HUES64 (cell line): ENCODE data around the gene RAMAC.
"Not testable (repeated sequence)": the region's sequence is repeated elsewhere in the genome, so short reads cannot be mapped to it uniquely, and the experiment has no call there.

Experiments
- H3K27ac ChIP-seq: 2 replicates; pipeline ENCODE4 v1.7.0; 2013; ENCODE audit warnings: low read depth, low read length, inconsistent platforms
- H3K27me3 ChIP-seq: 2 replicates; pipeline ENCODE4 v1.6.1; 2013; ENCODE audit warnings: mild to moderate bottlenecking, low read length; ENCODE audit not compliant: insufficient read depth
- H3K36me3 ChIP-seq: 2 replicates; pipeline ENCODE4 v1.6.1; 2013; ENCODE audit warnings: mild to moderate bottlenecking, low read length; ENCODE audit not compliant: insufficient read depth
- H3K4me1 ChIP-seq: 2 replicates; pipeline ENCODE4 v1.6.1; 2013; ENCODE audit warnings: mild to moderate bottlenecking, low read length, moderate library complexity; ENCODE audit not compliant: insufficient read depth
- H3K4me3 ChIP-seq: 2 replicates; pipeline ENCODE4 v1.5.1; 2013; ENCODE audit warnings: mild to moderate bottlenecking, low read length, moderate library complexity
- H3K9ac ChIP-seq: 2 replicates; pipeline ENCODE4 v1.6.1; 2013; ENCODE audit warnings: mild to moderate bottlenecking, low read depth, low read length
- H3K9me3 ChIP-seq: 2 replicates; pipeline ENCODE4 v1.6.1; 2013; ENCODE audit warnings: low read depth, low read length; ENCODE audit not compliant: insufficient read depth
- WGBS: fragments of 150-250, 120-280 bp; methylation state at CpG from one replicate; pipeline ENCODE4 v1.1.7; 2013; ENCODE audit warnings: missing lambda C conversion rate; 5-methylcytosine and 5-hydroxymethylcytosine counted together

The RAMAC gene

GRCh38 chr15:83015361-83015760 is 29.4 kb downstream of the RAMAC start:
- peaks cover 38% of the 10 kb centered on the region for H3K36me3 ChIP-seq
- 96% methylated on average over 4 of the region's 4 CpGs for WGBS
- H3K4me1 ChIP-seq = peaks cover 13% of the 10 kb centered on the region

GRCh38 chr15:83016906-83017305 is 30.9 kb downstream of the RAMAC start:
- Histone ChIP-seq H3K27me3 (no peaks in the 10 kb centered on the region), H3K9me3 (no peaks in the 10 kb centered on the region), H3K9ac (no peak overlapping the region), H3K27ac (no peak overlapping the region), H3K4me1 (peaks cover 7% of the 10 kb centered on the region; the same call in 1 of the 2 replicates), H3K4me3 (no peak overlapping the region), H3K36me3 (peaks cover 51% of the 10 kb centered on the region)
- WGBS = 98% methylated on average over 4 of the region's 5 CpGs

More at GRCh38 chr15:83015361-83015760, 29.4 kb downstream of the RAMAC start:
- no peaks in the 10 kb centered on the region for H3K27me3 ChIP-seq
- no peak overlapping the region for H3K4me3 ChIP-seq
- no peak overlapping the region for H3K27ac ChIP-seq
- H3K9ac ChIP-seq = no peak overlapping the region
- no peaks in the 10 kb centered on the region for H3K9me3 ChIP-seq

GRCh38 chr15:83018436-83018835 is 32.4 kb downstream of the RAMAC start:
- no peaks in the 10 kb centered on the region for H3K4me1 ChIP-seq
- H3K9me3 ChIP-seq = no peaks in the 10 kb centered on the region
- 100% methylated on average over 2 of the region's 2 CpGs for WGBS
- H3K4me3 ChIP-seq = no peak overlapping the region
- H3K27me3 ChIP-seq = no peaks in the 10 kb centered on the region
- H3K27ac ChIP-seq = no peak overlapping the region
- peaks cover 52% of the 10 kb centered on the region for H3K36me3 ChIP-seq
- no peak overlapping the region for H3K9ac ChIP-seq

- no peak overlapping the region for H3K9ac ChIP-seq
- H3K36me3 ChIP-seq = peaks cover 60% of the 10 kb centered on the region
- H3K4me1 ChIP-seq = peaks cover 5% of the 10 kb centered on the region; the same call in 1 of the 2 replicates
- no peak overlapping the region for H3K4me3 ChIP-seq
- H3K27ac ChIP-seq = no peak overlapping the region; the same call in 1 of the 2 replicates
- H3K9me3 ChIP-seq = 0 out of 2 replicates have a peak, but pooled peaks cover 6% of the 10 kb centered on the region
- WGBS = 78% methylated on average over 7 of the region's 8 CpGs
- no peaks in the 10 kb centered on the region for H3K27me3 ChIP-seq
These were observed 44.0 kb downstream of the RAMAC start for GRCh38 chr15:83030021-83030420.

- over 99% methylated on average over 5 of the region's 6 CpGs for WGBS
- H3K4me3 ChIP-seq, H3K9me3 ChIP-seq, H3K9ac ChIP-seq, H3K27me3 ChIP-seq, H3K27ac ChIP-seq, H3K4me1 ChIP-seq: not testable (repeated sequence)
- peaks cover 59% of the 10 kb centered on the region for H3K36me3 ChIP-seq
These were observed 45.2 kb downstream of the RAMAC start for GRCh38 chr15:83031234-83031633.

- Histone ChIP-seq H3K4me1 (no peaks in the 10 kb centered on the region), H3K4me3 (no peak overlapping the region), H3K9ac (no peak overlapping the region), H3K27ac (no peak overlapping the region), H3K27me3 (no peaks in the 10 kb centered on the region), H3K9me3 (0 out of 2 replicates have a peak, but pooled peaks cover 5% of the 10 kb centered on the region), H3K36me3 (peaks cover 62% of the 10 kb centered on the region)
- WGBS = 97% methylated on average over 6 of the region's 6 CpGs
These were observed 50.2 kb downstream of the RAMAC start for GRCh38 chr15:83036253-83036652.

GRCh38 chr15:83039206-83039605 is 53.2 kb downstream of the RAMAC start:
- Histone ChIP-seq H3K27ac (no peak overlapping the region), H3K36me3 (peaks cover 73% of the 10 kb centered on the region), H3K4me3 (no peak overlapping the region), H3K4me1 (no peaks in the 10 kb centered on the region), H3K9ac (no peak overlapping the region), H3K9me3 (no peaks in the 10 kb centered on the region), H3K27me3 (no peaks in the 10 kb centered on the region)
- 92% methylated on average over 1 of the region's 1 CpG for WGBS
